HG03520 (cell line): ENCODE measurements around the gene CNGA2.

Experiments
- ATAC-seq: cut with Tn5 transposase; IDR thresholded peaks from one replicate; pipeline ENCODE4 v1.9.1; 2021; ENCODE audit warnings: mild to moderate bottlenecking, moderate library complexity; ENCODE audit not compliant: unreplicated experiment

Gene CNGA2

GRCh38 chrX:151746502-151746901 is 12.0 kb downstream of the CNGA2 start:
- no peak for ATAC-seq

- ATAC-seq, result no peak
These were observed 16.0 kb downstream of the CNGA2 start for GRCh38 chrX:151750511-151750910.

- ATAC-seq, result no peak
These were observed 18.3 kb downstream of the CNGA2 start for GRCh38 chrX:151752847-151753246.

GRCh38 chrX:151753313-151754046 is 18.9 kb downstream of the CNGA2 start:
- peak; percentile 81 for ATAC-seq

GRCh38 chrX:151754047-151754429 is 19.5 kb downstream of the CNGA2 start:
- ATAC-seq, result no peak

GRCh38 chrX:151754641-151755215 is 20.2 kb downstream of the CNGA2 start:
- ATAC-seq, result no peak

GRCh38 chrX:151759041-151759708 is 24.6 kb downstream of the CNGA2 start:
- no peak for ATAC-seq

- ATAC-seq, result no peak
These were observed 28.3 kb downstream of the CNGA2 start for GRCh38 chrX:151762802-151763201.

GRCh38 chrX:151763711-151764110 is 29.2 kb downstream of the CNGA2 start:
- ATAC-seq, result no peak

- ATAC-seq, result no peak
These were observed 30.5 kb downstream of the CNGA2 start for GRCh38 chrX:151765026-151765425.

GRCh38 chrX:151771726-151772125 is 37.2 kb downstream of the CNGA2 start:
- no peak for ATAC-seq

GRCh38 chrX:151773434-151773833 is 38.9 kb downstream of the CNGA2 start:
- no peak for ATAC-seq

GRCh38 chrX:151774421-151774820 is 39.9 kb downstream of the CNGA2 start:
- no peak for ATAC-seq

- ATAC-seq, result no peak
These were observed 41.7 kb downstream of the CNGA2 start for GRCh38 chrX:151776181-151776731.

GRCh38 chrX:151776936-151777335 is 42.4 kb downstream of the CNGA2 start:
- ATAC-seq, result no peak

- no peak for ATAC-seq
These were observed 44.7 kb downstream of the CNGA2 start for GRCh38 chrX:151779258-151779657.

GRCh38 chrX:151780621-151781020 is 46.1 kb downstream of the CNGA2 start:
- no peak for ATAC-seq

- ATAC-seq, result no peak
These were observed 54.7 kb downstream of the CNGA2 start for GRCh38 chrX:151789179-151789800.

GRCh38 chrX:151790481-151791160 is 56.1 kb downstream of the CNGA2 start:
- ATAC-seq, result no peak

- ATAC-seq, result no peak
These were observed 57.4 kb downstream of the CNGA2 start for GRCh38 chrX:151791961-151792360.

GRCh38 chrX:151792505-151792904 is 58.0 kb downstream of the CNGA2 start:
- no peak for ATAC-seq
